Large intestine (tissue), 3 donors: Measurements from ENCODE around the gene ETS1. TPM values are rescaled to one million over a fixed set of nuclear protein-coding genes. Genes with fewer than 3 reads are reported as not detected.

Experiments used
- DNase-seq, 2 donors: peaks; one replicate each; pipeline versions ENCODE4 v3.0.0 to v3.0.0-alpha.2; 2013
- H3K27ac ChIP-seq: one replicate; pipeline ENCODE4 v1.5.1; 2013; ENCODE audit warnings: low read length
- H3K27me3 ChIP-seq: 2 replicates; pipeline ENCODE4 v1.6.1; 2013; ENCODE audit warnings: low read length; ENCODE audit not compliant: control insufficient read depth, insufficient read depth
- H3K36me3 ChIP-seq: 2 replicates; pipeline ENCODE4 v1.6.1; 2013; ENCODE audit warnings: low read length; ENCODE audit not compliant: control insufficient read depth, insufficient read depth
- H3K4me1 ChIP-seq: one replicate; pipeline ENCODE4 v1.6.1; 2013; ENCODE audit warnings: low read length; ENCODE audit not compliant: control insufficient read depth, insufficient read depth
- H3K4me3 ChIP-seq: one replicate; pipeline ENCODE4 v1.5.1; 2013; ENCODE audit warnings: low read length
- H3K9me3 ChIP-seq: one replicate; pipeline ENCODE4 v1.6.1; 2013; ENCODE audit warnings: mild to moderate bottlenecking, low read depth, low read length, moderate library complexity; ENCODE audit not compliant: control insufficient read depth
- WGBS: methylation state at CpG from one replicate; pipeline ENCODE4 v1.1.5; 2013; ENCODE audit warnings: low lambda C conversion rate; ENCODE audit not compliant: insufficient coverage; 5-methylcytosine and 5-hydroxymethylcytosine counted together
- polyA plus RNA-seq: library from polyadenylated mRNA; unstranded; fragments of 120-200 nt; gene quantifications from one replicate; pipeline ENCODE4 v1.2.1, GENCODE V29; 2013

Gene ETS1
- polyA plus RNA-seq, 1 donor = 40.8 TPM

- H3K4me3 ChIP-seq = no peak overlapping the region
- H3K27ac ChIP-seq = no peak overlapping the region
- H3K4me1 ChIP-seq = peaks cover 9% of the 10 kb centered on the region
- no peaks in the 10 kb centered on the region for H3K9me3 ChIP-seq
- H3K36me3 ChIP-seq = peaks cover 25% of the 10 kb centered on the region
- no peak for DNase-seq
- WGBS = 100% methylated on average over 4 of the region's 15 CpGs
- no peaks in the 10 kb centered on the region for H3K27me3 ChIP-seq
Measured at GRCh38 chr11:128465946-128466705, 121.2 kb downstream of the ETS1 start.

GRCh38 chr11:128465531-128465930 lies 121.8 kb downstream of the ETS1 start:
- no peaks in the 10 kb centered on the region for H3K9me3 ChIP-seq
- peaks cover 9% of the 10 kb centered on the region for H3K4me1 ChIP-seq
- WGBS = no CpG with 5 or more reads among the region's 9 CpGs
- H3K36me3 ChIP-seq = peaks cover 28% of the 10 kb centered on the region
- no peak overlapping the region for H3K4me3 ChIP-seq
- no peaks in the 10 kb centered on the region for H3K27me3 ChIP-seq
- no peak for DNase-seq
- no peak overlapping the region for H3K27ac ChIP-seq

- H3K9me3 ChIP-seq = no peaks in the 10 kb centered on the region
- no CpG with 5 or more reads among the region's 10 CpGs for WGBS
Measured at GRCh38 chr11:128464878-128465450, 122.4 kb downstream of the ETS1 start.

GRCh38 chr11:128463979-128464378 lies 123.4 kb downstream of the ETS1 start:
- H3K27ac ChIP-seq = no peak overlapping the region
- H3K27me3 ChIP-seq = no peaks in the 10 kb centered on the region
- peak in 1 of 2 donors; percentile 45 for DNase-seq
- no peaks in the 10 kb centered on the region for H3K9me3 ChIP-seq
- H3K4me3 ChIP-seq = no peak overlapping the region
- WGBS = no CpG with 5 or more reads among the region's 3 CpGs
- H3K36me3 ChIP-seq = peaks cover 26% of the 10 kb centered on the region
- peaks cover 9% of the 10 kb centered on the region for H3K4me1 ChIP-seq

More at GRCh38 chr11:128464878-128465450, 122.4 kb downstream of the ETS1 start:
- DNase-seq = no peak
- no peak overlapping the region for H3K27ac ChIP-seq
- peaks cover 9% of the 10 kb centered on the region for H3K4me1 ChIP-seq
- no peaks in the 10 kb centered on the region for H3K27me3 ChIP-seq
- no peak overlapping the region for H3K4me3 ChIP-seq
- H3K36me3 ChIP-seq = peaks cover 29% of the 10 kb centered on the region

GRCh38 chr11:128463371-128463829 lies 124.0 kb downstream of the ETS1 start:
- DNase-seq = peak in 1 of 2 donors; percentile 52
- Histone ChIP-seq H3K4me3 (no peak overlapping the region), H3K36me3 (peaks cover 27% of the 10 kb centered on the region), H3K9me3 (no peaks in the 10 kb centered on the region), H3K27ac (peak overlapping the region; percentile 25), H3K27me3 (no peaks in the 10 kb centered on the region), H3K4me1 (peaks cover 9% of the 10 kb centered on the region)
- WGBS = 54% methylated on average over 2 of the region's 8 CpGs

- H3K4me1 ChIP-seq = peaks cover 8% of the 10 kb centered on the region
- no peak for DNase-seq
- peak overlapping the region; percentile 25 for H3K27ac ChIP-seq
- 100% methylated on average over 1 of the region's 4 CpGs for WGBS
- H3K36me3 ChIP-seq = peaks cover 28% of the 10 kb centered on the region
- no peaks in the 10 kb centered on the region for H3K27me3 ChIP-seq
- H3K4me3 ChIP-seq = no peak overlapping the region
- no peaks in the 10 kb centered on the region for H3K9me3 ChIP-seq
Measured at GRCh38 chr11:128462922-128463321, 124.4 kb downstream of the ETS1 start.

GRCh38 chr11:128462189-128462588 lies 125.2 kb downstream of the ETS1 start:
- WGBS = 100% methylated on average over 1 of the region's 13 CpGs
- no peak overlapping the region for H3K4me3 ChIP-seq
- no peaks in the 10 kb centered on the region for H3K27me3 ChIP-seq
- no peak overlapping the region for H3K27ac ChIP-seq
- H3K9me3 ChIP-seq = no peaks in the 10 kb centered on the region
- H3K36me3 ChIP-seq = peaks cover 30% of the 10 kb centered on the region
- DNase-seq = no peak
- H3K4me1 ChIP-seq = peaks cover 2% of the 10 kb centered on the region

GRCh38 chr11:128458321-128458720 lies 129.0 kb downstream of the ETS1 start:
- Histone ChIP-seq H3K4me3 (no peak overlapping the region), H3K27ac (no peak overlapping the region), H3K27me3 (no peaks in the 10 kb centered on the region), H3K4me1 (peaks cover under 1% of the 10 kb centered on the region), H3K9me3 (no peaks in the 10 kb centered on the region), H3K36me3 (peaks cover 19% of the 10 kb centered on the region)
- 60% methylated on average over 1 of the region's 5 CpGs for WGBS
- no peak for DNase-seq

- H3K36me3 ChIP-seq = peaks cover 15% of the 10 kb centered on the region
- no peak overlapping the region for H3K4me3 ChIP-seq
- DNase-seq = no peak
- peaks cover 5% of the 10 kb centered on the region for H3K4me1 ChIP-seq
- no peaks in the 10 kb centered on the region for H3K27me3 ChIP-seq
- no CpG with 5 or more reads among the region's 3 CpGs for WGBS
- no peak overlapping the region for H3K27ac ChIP-seq
- H3K9me3 ChIP-seq = no peaks in the 10 kb centered on the region
Measured at GRCh38 chr11:128457874-128458273, 129.5 kb downstream of the ETS1 start.

GRCh38 chr11:128456566-128457268 lies 130.6 kb downstream of the ETS1 start:
- Histone ChIP-seq H3K9me3 (no peaks in the 10 kb centered on the region), H3K4me3 (no peak overlapping the region), H3K27ac (no peak overlapping the region), H3K27me3 (no peaks in the 10 kb centered on the region), H3K4me1 (peaks cover 11% of the 10 kb centered on the region), H3K36me3 (peaks cover 9% of the 10 kb centered on the region)
- 40% methylated on average over 1 of the region's 8 CpGs for WGBS
- DNase-seq = no peak
